Chondrocyte (in vitro differentiated cells): ENCODE data around the gene C2orf72. TPM values are rescaled to one million over a fixed set of nuclear protein-coding genes. Genes with fewer than 3 reads are reported as not detected.
A peak's percentile ranks its signal among the peaks of the same experiment; 100 is the strongest.

Experiments used
- DNase-seq: peaks from one replicate; pipeline ENCODE4 v3.0.0; 2021; ENCODE audit warnings: mixed read lengths, low spot score
- H3K27ac Mint-ChIP-seq: one replicate; pipeline ENCODE4 v1.8.0; 2021; ENCODE audit warnings: mild to moderate bottlenecking, moderate library complexity, mixed read lengths; ENCODE audit not compliant: unreplicated experiment
- H3K27me3 Mint-ChIP-seq: 2 replicates; pipeline ENCODE4 v1.8.0; 2021; ENCODE audit warnings: low read depth, mixed read lengths
- H3K36me3 Mint-ChIP-seq: 2 replicates; pipeline ENCODE4 v1.8.0; 2021; ENCODE audit warnings: low read depth, mixed read lengths
- H3K4me1 Mint-ChIP-seq: 2 replicates; pipeline ENCODE4 v1.8.0; 2021; ENCODE audit warnings: low read depth, mild to moderate bottlenecking, mixed read lengths
- H3K4me3 Mint-ChIP-seq: one replicate; pipeline ENCODE4 v1.8.0; 2021; ENCODE audit warnings: mild to moderate bottlenecking, moderate library complexity, mixed read lengths; ENCODE audit not compliant: unreplicated experiment
- H3K9me3 Mint-ChIP-seq: 2 replicates; pipeline ENCODE4 v1.8.0; 2021; ENCODE audit warnings: low read depth, mixed read lengths
- CTCF ChIP-seq: fragments of 200-600 bp; sonication (generic); IDR thresholded peaks from 2 replicates; pipeline ENCODE4 v1.5.0; 2021; ENCODE audit warnings: antibody characterized with exemption, mild to moderate bottlenecking, moderate library complexity
- total RNA-seq: library from RNA; stranded (reverse); gene quantifications from 3 replicates; pipeline ENCODE4 v1.2.1, GENCODE V29; 2021

Gene C2orf72
- total RNA-seq, 1 donor from 2014 or later = 1.3 TPM

- Mint-ChIP-seq H3K27ac (no peak overlapping the region), H3K9me3 (no peaks in the 10 kb centered on the region), H3K36me3 (no peaks in the 10 kb centered on the region), H3K27me3 (peaks cover 40% of the 10 kb centered on the region), H3K4me1 (no peaks in the 10 kb centered on the region), H3K4me3 (no peak overlapping the region)
- no peak for DNase-seq
- TF ChIP-seq CTCF = no peak
Measured at GRCh38 chr2:231033147-231034132, 3.9 kb upstream of the C2orf72 start.

DNA sequence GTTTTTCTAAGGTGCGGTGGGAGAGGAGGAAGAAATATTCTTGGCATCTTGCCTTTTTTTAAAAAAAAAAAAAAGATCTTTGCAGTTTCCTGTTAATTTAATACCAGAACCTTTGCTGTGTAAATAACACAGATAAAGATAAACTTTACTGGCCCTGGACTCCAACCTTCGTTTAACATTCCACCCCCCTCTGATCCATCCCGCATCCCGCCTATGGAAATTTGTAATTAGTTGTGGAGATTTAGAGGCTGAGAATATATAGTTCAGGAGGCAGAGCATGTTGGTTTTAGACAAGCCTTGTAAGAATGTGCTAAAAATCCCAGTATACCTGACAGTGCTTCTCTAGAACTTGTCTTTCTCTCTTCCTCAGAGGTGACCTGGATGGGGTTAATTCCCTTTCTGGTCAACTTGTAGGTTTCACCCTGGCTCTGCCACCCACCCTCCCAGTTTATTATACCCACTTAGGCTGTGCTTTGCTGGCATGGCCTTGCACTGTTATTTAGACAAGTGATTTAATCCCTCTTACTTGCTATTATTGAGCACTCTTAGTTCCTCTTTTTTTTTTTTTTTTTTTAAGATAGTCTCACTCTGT, 2.9 kb upstream of the C2orf72 start:
- no peak for DNase-seq
- H3K36me3 Mint-ChIP-seq = no peaks in the 10 kb centered on the region
- H3K4me3 Mint-ChIP-seq = no peak overlapping the region
- no peak overlapping the region for H3K27ac Mint-ChIP-seq
- no peaks in the 10 kb centered on the region for H3K9me3 Mint-ChIP-seq
- H3K4me1 Mint-ChIP-seq = no peaks in the 10 kb centered on the region
- H3K27me3 Mint-ChIP-seq = peaks cover 44% of the 10 kb centered on the region
- TF ChIP-seq CTCF = no peak

DNA sequence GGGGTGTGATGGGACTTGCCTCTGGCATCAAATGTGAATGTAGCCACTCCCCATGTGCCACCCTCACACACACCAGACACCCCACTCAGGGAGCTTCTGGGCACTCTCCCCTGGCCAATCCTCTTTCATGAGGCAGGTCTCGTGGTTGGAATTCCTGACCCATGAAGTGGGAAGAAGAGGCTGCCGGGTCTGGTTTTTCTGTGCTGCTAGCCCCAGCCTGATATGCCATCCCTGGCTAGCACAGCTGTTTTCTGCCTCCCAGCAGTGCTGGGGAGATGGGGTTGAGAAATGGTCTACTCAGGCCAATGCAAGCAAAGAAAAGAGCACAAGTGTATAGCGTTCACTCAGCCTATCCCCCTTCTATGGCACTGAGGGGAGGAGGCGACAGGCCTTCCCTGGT, 1.2 kb upstream of the C2orf72 start:
- H3K4me3 Mint-ChIP-seq = no peak overlapping the region
- no peaks in the 10 kb centered on the region for H3K4me1 Mint-ChIP-seq
- peaks cover 57% of the 10 kb centered on the region for H3K27me3 Mint-ChIP-seq
- no peak for TF ChIP-seq CTCF
- DNase-seq = no peak
- no peaks in the 10 kb centered on the region for H3K9me3 Mint-ChIP-seq
- H3K36me3 Mint-ChIP-seq = peaks cover 3% of the 10 kb centered on the region
- H3K27ac Mint-ChIP-seq = no peak overlapping the region

GRCh38 chr2:231036578-231037106, 681 bp upstream of the C2orf72 start:
- H3K27ac Mint-ChIP-seq = no peak overlapping the region
- peaks cover 61% of the 10 kb centered on the region for H3K27me3 Mint-ChIP-seq
- no peak for DNase-seq
- H3K4me1 Mint-ChIP-seq = no peaks in the 10 kb centered on the region
- H3K4me3 Mint-ChIP-seq = no peak overlapping the region
- H3K9me3 Mint-ChIP-seq = no peaks in the 10 kb centered on the region
- H3K36me3 Mint-ChIP-seq = peaks cover 3% of the 10 kb centered on the region
- no peak for TF ChIP-seq CTCF

DNA sequence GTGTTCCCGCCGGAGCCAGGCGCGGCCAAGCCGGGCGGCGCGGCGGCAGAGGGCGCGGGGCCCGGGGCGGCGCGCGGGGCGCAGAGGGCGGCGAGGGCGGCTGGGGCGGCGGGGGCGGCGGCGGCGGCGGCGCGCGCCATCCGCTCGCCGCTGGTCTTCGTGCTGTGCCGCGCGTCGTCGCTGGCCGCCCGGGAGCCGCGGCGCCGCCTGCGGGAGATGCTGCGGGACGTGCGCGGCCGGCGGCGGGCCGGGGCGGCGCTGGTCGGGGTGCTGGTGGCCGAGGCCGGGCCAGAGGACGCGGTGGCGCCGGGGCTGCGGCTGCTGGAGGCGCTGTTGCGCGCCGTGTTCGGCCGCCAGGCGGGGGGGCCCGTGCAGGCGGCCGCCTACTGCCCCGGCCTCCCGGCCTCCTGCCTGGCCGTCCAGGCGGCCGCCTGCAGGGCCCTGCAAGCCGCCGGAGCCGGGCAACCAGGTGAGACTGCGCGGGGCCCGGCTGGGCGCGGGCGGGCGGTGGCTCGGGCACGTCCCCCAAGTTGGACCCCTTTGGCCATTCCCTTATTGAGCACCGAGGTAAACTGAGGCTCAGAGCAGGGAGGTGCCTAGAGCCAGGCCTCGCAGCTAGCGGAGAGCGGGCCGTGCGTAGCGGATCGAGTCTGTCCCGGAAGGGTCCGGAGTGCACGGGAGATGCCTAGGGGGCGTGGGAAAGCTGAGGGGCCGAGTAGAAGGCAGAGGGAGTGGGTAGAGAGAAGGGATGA, 584 bp downstream of the C2orf72 start:
- no peak for DNase-seq
- Mint-ChIP-seq H3K36me3 (peaks cover 3% of the 10 kb centered on the region), H3K27me3 (peaks cover 53% of the 10 kb centered on the region), H3K27ac (no peak overlapping the region), H3K9me3 (no peaks in the 10 kb centered on the region), H3K4me3 (peak overlapping the region; percentile 56), H3K4me1 (no peaks in the 10 kb centered on the region)
- TF ChIP-seq CTCF = peak; percentile 9
